ENCODE results near the gene PHF21A.

Gene PHF21A

GRCh38 chr11:45899448-45900174 is 221.6 kb downstream of the PHF21A start:
- peak; percentile 68 for DNase-seq

DNA sequence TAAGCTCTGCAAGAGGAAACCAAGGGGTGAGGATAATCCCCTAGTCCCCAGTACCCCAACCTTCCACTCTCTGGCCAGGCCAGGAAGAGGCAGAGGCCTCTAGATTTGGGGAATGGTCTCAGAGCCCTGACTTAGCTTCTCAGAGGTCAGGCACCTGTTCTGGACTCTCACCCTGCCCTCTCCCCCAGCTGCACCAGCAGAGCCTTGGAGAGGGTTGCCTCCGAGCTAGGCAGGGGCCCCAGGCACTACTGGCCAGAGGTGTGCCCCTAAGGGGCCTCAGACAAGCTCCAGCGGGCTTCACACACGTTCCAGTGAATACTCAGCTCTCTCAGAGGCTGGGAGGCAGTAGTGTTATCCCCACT is 222.2 kb downstream of the PHF21A start:
- no peak for DNase-seq

GRCh38 chr11:45897556-45897955 is 223.7 kb downstream of the PHF21A start:
- no peak for DNase-seq

DNA sequence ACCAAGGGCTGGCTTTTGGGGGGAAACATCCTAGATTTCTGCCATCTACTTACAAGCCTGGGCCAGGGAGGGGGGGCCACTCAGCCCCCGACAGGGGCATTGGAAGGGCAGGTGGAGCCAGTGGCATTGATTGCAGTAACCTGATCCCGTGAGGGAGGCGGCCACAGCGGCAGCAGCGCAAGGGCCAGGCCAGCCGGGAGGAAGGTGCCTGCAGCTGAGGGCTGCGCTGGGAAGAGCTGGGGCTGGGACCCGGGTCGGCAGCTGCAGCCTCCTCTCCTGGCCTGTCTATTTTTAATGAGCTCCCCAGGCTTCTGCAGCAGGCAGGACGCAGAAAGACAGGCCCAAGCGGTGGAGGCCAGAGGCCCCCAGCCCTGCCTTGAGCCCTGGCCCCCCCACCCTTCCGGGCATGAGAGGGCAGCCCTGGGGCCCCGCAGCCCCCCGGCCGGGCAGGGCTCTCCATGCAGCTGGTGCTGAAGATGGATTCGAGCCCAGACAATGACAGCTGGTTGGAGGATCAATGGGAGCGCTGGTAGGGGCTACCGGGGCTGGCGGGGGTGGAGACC is 224.8 kb downstream of the PHF21A start:
- no peak for DNase-seq

DNA sequence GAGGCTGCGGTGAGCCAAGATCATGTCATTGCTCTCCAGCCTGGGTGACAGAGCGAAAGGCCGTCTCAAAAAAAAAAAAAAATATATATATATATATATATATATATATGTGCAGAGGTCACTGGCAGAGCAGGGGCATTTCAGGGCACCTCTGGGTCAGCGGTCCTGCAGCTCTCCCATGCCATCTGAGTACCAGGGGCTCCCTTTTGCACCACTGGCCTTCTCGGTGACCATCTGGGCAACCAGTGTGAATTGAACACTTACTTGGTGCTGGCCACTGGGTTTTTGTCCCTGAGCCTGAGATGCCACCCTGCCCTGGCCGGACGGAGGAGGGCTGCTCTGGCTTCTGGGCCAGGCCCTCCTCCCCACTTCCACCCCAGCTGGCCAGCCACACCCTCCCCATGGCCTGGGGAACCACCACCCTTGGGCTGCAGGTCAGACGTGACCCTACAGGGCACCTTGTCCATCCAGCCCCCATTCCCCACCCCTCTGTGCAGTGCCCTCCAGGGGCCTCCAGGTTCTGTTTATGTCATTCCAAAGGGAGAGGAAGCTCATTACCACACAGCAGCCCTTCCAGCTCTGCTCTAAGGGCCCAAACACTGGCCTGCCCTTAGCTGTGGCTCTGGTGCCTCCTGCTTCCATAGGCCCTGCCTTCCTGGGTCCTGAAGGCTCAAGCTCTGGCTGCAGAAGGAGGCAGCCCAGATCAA is 225.5 kb downstream of the PHF21A start:
- DNase-seq: no peak

DNA sequence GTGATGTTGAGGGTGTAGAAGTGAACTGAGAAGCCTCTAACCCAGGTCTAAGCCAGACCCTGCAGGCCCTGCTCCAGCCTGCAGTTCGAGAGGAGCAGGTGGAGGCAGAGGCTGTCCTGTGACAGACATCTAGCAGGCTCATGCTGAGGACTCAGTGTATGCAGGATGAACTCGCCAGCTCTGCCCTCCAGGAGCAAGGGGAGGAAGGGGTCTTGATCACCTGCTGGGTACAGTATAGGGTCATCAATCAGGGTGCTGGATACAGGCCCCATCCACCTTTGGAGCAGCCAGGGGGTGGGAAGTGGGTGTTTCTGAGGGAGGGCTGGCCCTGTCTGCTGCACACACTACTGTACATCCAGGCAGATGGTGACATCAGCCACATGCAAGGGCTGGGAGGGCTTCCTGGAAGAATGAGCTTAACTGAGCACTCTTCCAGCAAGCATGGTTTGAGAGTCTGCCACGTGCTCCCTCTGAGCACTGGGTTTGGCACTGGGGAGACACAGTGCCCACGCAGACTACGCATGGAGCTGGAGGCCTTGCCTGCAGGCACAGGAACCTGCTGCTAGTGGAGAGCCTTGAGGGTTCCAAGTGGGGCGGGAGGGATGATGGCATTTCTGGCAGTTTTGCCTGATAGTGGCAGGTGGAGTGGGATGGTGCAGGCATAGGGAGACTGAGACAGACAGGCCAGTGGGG is 226.6 kb downstream of the PHF21A start:
- DNase-seq: no peak

- DNase-seq: no peak
These were observed 228.4 kb downstream of the PHF21A start for GRCh38 chr11:45892856-45893255.

- no peak for DNase-seq
These were observed 230.2 kb downstream of the PHF21A start for GRCh38 chr11:45890886-45891550.

DNA sequence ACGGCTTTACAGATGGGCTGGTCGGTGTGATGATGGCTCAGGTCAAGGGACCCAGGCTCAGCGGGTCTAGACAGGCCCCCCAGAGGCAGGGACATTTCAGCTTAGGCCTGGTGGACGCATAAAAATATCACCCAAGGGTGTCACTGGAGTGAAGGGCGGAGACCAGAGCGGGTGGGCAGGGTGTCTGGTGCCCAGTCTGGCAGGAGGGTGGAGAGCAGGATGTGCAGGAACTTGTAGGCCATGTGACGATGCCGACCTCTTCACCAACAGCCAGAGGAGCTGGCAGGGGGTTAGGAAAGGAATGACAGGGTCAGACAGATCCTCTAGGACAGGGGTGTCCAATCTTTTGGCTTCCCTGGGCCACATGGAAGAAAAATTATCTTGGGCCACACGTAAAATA is 231.3 kb downstream of the PHF21A start:
- no peak for DNase-seq

DNA sequence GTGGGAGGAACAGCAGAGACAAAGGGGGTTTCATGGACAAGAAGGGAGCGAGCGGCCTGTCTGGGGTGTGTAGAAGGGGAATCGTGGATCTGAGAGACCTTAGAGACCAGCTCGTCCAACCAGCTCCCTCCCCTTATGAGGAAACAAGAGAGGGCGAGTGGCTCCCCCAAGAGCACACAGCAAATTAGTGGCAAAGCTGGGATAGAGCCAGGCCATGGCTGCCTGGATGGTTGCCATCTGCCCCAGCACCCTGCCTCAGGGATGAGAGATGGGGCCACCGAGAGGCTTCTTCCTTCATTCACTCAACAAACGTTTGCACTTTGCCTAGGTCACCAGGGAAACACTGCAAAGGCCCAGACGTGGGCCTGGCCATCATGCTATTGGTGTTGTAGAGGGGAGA is 231.7 kb downstream of the PHF21A start:
- no peak for DNase-seq

GRCh38 chr11:45887587-45887986 is 233.7 kb downstream of the PHF21A start:
- no peak for DNase-seq

DNA sequence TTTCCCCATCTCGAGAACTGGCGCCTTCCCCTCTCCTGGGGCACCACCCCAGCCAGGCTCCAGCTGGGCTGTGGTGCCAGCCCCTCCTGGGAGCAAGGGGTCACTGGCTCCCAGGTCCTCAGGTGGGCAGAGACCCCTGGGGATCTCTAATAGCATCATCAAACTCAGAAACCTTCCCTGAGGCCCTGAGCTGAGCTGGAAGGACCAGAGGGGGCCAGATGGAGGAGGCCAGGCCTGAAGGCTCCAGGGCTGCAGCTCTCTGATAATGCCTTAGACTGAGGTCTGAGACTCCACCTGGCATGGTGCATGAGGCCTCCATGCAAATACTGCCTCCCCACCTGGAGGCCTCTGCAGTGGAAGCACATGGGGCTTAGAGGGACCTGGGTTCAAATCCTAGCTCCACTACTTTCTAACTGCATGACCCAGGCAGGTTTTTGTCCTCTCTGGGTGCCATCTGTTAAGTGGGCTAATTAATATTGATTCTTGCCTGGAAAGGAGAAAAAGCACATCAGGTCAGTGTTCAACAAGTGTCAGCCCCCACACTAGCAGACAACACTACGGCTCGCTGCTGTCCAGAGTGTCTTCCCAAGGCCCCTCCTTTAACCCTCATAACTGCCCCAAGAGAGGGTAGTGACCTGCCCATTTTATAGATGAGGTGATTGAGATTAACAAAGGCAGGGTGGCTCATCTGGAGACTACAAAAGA is 234.3 kb downstream of the PHF21A start:
- no peak for DNase-seq

DNA sequence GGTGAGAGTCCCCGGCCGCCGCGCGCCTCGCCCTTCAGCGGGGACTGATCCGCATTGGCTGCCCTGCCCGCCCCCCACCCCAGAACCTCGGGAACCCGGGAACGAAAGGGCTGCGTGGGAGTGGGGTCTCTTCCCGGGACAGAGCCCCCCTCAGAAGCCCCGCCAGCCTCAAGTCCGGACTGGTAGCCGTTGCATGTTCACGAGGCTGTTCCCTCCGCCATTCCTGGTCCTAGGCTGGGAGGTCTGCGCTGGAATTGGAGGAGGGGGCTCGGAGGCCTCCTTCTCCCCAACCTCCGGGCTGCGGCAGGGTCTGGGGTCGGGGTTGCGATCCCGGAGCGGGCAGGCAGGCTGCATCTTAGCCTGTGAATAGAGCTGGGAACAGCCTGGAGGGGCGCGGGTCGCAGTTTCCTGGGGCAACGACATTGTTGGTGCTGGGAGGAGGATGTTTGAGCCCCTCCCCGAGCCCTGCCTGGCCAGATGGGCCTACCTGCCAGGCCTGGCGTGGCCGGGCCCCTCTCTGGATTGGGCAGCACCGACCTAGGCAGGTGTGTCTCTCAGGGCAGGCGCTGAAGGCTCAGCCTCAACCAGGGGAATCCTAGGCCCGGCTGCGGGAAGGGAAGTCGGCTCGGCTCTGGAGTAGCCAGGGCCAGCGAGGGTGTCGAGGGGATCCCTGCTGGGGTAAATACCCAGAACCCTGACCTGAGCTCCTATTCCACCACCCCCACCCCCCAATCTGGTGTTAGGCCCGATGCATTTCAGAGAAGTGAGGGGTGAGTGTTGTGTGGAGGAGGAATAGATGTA is 235.1 kb downstream of the PHF21A start:
- DNase-seq: no peak

GRCh38 chr11:45885274-45885920 is 235.9 kb downstream of the PHF21A start, which contains the start of gene MAPK8IP1:
Gene MAPK8IP1 (plus strand): TSS chr11:45885651. CDS start chr11:45885821, 170 bp downstream.
- peak; percentile 58 for DNase-seq

DNA sequence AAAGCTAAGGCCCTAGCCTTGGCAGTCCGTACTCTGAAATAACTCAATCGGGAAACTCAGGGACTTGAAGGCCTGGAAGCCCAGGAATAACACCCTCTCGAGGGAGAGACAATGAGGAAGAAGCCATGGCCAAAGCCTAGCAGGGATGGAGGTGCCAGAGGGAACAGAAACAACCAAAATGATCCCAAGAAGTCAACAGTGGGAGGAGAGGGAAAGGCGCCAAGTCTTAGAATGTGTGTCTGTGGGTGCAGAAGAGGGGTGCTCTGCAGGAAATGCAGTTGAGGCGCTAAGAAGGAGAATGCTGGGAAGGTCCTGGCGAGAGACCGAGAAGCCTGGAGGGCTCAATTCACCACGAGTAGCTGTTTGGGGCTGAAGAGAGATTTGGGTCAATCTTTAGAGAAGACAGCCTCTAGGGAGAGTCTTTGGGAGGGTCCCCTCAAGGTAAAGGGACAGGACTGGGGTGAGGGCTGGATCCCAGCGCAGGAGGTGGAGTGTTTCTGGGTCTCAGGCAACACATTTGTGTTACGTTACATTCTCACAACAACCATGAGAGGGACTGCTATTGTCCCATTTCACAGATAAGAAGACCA is 236.6 kb downstream of the PHF21A start:
- no peak for DNase-seq

All from activated CD4-positive, alpha-beta T cell treated with anti-CD3 and anti-CD28 coated beads, Interleukin-2, Interleukin-6, amounts not matched to agents 100 ng/mL and 50 ng/mL, durations not matched to agents 16 hours and 8 hours (primary cell).